Uterus (tissue), 4 donors: ENCODE data around the gene KLHL4. TPM values are rescaled to one million over a fixed set of nuclear protein-coding genes. Genes with fewer than 3 reads are reported as not detected.
"Not testable (repeated sequence)": the region's sequence is repeated elsewhere in the genome, so short reads cannot be mapped to it uniquely, and the experiment has no call there.

Experiments used
- DNase-seq, 2 donors: peaks; one replicate each; pipeline ENCODE4 v3.0.0-alpha.2; 2019 to 2020
- H3K27ac ChIP-seq, 2 donors: fragments of 200-600 bp; sonication (generic); 1 replicate in 1 of 2; 2 replicates in 1 of 2; pipeline ENCODE4 v1.5.1; 2016 to 2018
- H3K27me3 ChIP-seq, 2 donors: fragments of 200-600 bp; sonication (generic); one replicate each; pipeline ENCODE4 v1.5.1; 2018 to 2019; ENCODE audit warnings: control low read depth in 1 of 2
- H3K36me3 ChIP-seq, 2 donors: fragments of 200-600 bp; sonication (generic); one replicate each; pipeline ENCODE4 v1.5.1; 2019; ENCODE audit warnings: control low read depth in 1 of 2
- H3K4me1 ChIP-seq, 2 donors: fragments of 200-600 bp; sonication (generic); one replicate each; pipeline ENCODE4 v1.5.1; 2018 to 2019; ENCODE audit warnings: control low read depth in 1 of 2
- H3K4me3 ChIP-seq, 2 donors: fragments of 200-600 bp; sonication (generic); 1 replicate in 1 of 2; 2 replicates in 1 of 2; pipeline ENCODE4 v1.5.1; 2018 to 2019; ENCODE audit warnings: mild to moderate bottlenecking in 1 of 2
- H3K9me3 ChIP-seq, 2 donors: fragments of 200-600 bp; sonication (generic); one replicate each; pipeline ENCODE4 v1.5.1; 2019; ENCODE audit warnings: control low read depth in 1 of 2
- POLR2A ChIP-seq, 2 donors: fragments of 450-650 bp; IDR thresholded peaks; one replicate each; pipeline ENCODE4 v1.6.1; 2016; ENCODE audit warnings: antibody characterized with exemption in 2 of 2, mild to moderate bottlenecking in 1 of 2, moderate library complexity in 1 of 2
- intact Hi-C: fragments of 100-400 bp; cut with DNase I; formaldehyde crosslinking; loops from one replicate; pipeline ENCODE4 v1.15.1; 2023; ENCODE audit warnings: low total_unique reads
- total RNA-seq, 4 donors: library from RNA; depleted of rRNA in 3 of 4; stranded (reverse); fragments of >200 nt in 3 of 4; gene quantifications; one replicate each; pipeline versions ENCODE4 v1.1.0 to v1.2.4, GENCODE V29; 2014 to 2023
- TF ChIP-seq, protein P1 (sequence below), 4 experiments: fragments of 200-600 bp in 2 of 4; fragments of 450-650 bp in 2 of 4; sonication (generic) in 2 of 4; IDR thresholded peaks; one replicate each; pipeline ENCODE4 v1.5.1; 2016 to 2019; ENCODE audit warnings: antibody characterized with exemption in 4 of 4, mild to moderate bottlenecking in 2 of 4, moderate library complexity in 1 of 4
- donor health status: DM: yes; HTN: yes; CAD: no.

Gene KLHL4
- total RNA-seq, 4 donors from 2014 or later = 1.5 to 32.7 (median 7.0) TPM

DNA sequence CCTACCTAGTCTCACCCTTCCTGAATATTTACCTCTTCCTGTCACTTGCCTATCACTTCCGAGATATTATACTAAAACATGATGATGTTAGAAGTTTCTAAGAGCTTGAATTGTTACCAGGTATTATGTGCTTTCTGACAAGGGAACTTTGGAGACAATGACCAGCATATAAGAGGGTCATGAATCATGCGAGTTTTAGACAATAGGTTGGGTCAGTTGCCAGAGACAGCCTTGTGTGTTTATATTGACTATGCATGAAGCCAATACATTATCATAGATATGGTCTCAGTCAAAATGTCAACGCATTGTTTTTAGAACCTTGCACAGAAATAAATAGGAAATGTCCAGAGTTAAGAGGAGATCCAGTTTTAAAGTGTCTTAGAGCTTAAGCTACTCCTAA is 116.8 kb downstream of the KLHL4 start:
- Histone ChIP-seq H3K9me3 (no peaks in the 10 kb centered on the region), H3K27me3 (no peaks in the 10 kb centered on the region), H3K36me3 (no peaks in the 10 kb centered on the region), H3K4me3 (no peak overlapping the region), H3K27ac (no peak overlapping the region), H3K4me1 (no peaks in the 10 kb centered on the region)
- intact Hi-C loops = no loop called here
- DNase-seq = no peak
- TF ChIP-seq, protein P1, sequence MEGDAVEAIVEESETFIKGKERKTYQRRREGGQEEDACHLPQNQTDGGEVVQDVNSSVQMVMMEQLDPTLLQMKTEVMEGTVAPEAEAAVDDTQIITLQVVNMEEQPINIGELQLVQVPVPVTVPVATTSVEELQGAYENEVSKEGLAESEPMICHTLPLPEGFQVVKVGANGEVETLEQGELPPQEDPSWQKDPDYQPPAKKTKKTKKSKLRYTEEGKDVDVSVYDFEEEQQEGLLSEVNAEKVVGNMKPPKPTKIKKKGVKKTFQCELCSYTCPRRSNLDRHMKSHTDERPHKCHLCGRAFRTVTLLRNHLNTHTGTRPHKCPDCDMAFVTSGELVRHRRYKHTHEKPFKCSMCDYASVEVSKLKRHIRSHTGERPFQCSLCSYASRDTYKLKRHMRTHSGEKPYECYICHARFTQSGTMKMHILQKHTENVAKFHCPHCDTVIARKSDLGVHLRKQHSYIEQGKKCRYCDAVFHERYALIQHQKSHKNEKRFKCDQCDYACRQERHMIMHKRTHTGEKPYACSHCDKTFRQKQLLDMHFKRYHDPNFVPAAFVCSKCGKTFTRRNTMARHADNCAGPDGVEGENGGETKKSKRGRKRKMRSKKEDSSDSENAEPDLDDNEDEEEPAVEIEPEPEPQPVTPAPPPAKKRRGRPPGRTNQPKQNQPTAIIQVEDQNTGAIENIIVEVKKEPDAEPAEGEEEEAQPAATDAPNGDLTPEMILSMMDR (IDR thresholded peaks at IDR 0.05) = no peak
- TF ChIP-seq POLR2A (IDR thresholded peaks at IDR 0.05) = no peak

DNA sequence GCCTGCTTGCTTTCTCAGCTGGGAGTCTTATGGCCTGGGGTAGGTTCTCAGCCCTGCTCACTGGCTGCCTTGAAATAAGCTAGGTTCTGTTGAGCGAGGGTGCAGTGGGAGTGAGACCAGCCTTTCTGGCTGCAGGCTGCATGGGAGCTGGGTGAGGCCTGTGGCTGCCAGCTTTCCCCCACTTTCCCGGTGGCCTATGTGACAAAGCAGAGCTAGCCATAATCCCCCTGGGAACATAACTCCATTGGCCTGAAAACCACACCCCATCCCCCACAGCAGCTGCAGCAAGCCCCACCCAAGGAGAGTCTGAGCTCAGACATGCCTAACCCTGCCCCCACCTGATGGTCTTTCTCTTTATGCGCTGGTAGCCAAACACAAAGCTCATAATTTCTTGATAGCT is 118.9 kb downstream of the KLHL4 start:
- TF ChIP-seq, protein P1 (IDR thresholded peaks at IDR 0.05) = no peak
- TF ChIP-seq POLR2A (IDR thresholded peaks at IDR 0.05) = no peak
- no peak overlapping the region for H3K4me3 ChIP-seq

DNA sequence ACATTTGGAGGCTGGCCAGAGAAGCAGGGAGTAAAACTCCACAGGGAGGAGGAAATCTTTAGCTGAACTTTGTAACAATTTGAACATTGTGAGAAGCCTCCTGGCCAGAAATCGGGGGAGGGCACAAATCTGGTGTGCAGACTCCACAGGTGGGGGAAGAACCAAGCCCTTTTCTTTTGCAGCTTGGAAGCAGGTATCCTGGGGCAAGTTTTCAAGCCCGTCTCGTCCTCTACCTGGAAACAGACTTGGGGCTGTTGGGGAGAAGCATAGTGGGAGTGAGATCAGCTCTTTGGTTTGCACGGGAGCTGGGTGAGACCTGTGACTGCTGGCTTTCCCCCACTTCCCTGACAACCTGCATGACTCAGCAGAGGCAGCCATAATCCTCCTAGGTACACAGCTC is 123.8 kb downstream of the KLHL4 start:
- intact Hi-C loops, H3K4me1 ChIP-seq, DNase-seq, H3K27me3 ChIP-seq, H3K4me3 ChIP-seq, H3K27ac ChIP-seq, H3K36me3 ChIP-seq, H3K9me3 ChIP-seq: not testable (repeated sequence)

More for the DNA sequence above, 118.9 kb downstream of the KLHL4 start:
- H3K27me3 ChIP-seq = no peaks in the 10 kb centered on the region
- intact Hi-C loops = no loop called here
- no peak overlapping the region for H3K27ac ChIP-seq
- DNase-seq = no peak
- H3K9me3 ChIP-seq = no peaks in the 10 kb centered on the region
- no peaks in the 10 kb centered on the region for H3K4me1 ChIP-seq
- H3K36me3 ChIP-seq = no peaks in the 10 kb centered on the region

DNA sequence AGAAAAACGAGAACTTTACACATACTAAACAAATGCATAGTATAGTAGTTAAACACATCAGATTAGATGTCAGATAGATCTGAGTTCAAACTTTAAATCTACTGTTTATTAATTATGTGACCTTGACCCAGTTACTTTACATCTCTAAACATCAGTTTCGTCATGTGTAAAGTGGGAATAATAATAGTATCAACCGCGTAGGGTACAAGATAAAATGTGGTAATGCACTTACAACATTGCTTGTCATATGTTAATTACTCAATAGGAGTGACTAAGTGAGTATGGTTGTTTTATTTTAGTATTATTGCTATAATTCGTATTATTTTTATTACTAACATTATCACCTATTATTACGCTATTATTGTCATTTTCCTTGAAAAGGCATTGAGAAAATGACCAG is 144.2 kb downstream of the KLHL4 start:
- no peaks in the 10 kb centered on the region for H3K4me1 ChIP-seq
- H3K36me3 ChIP-seq = peaks cover 0 to 3% of the 10 kb centered on the region in 2 donors
- intact Hi-C loops = no loop called here
- H3K27me3 ChIP-seq = peaks cover 0 to 6% of the 10 kb centered on the region in 2 donors
- DNase-seq = no peak
- H3K9me3 ChIP-seq = no peaks in the 10 kb centered on the region
- TF ChIP-seq, protein P1 (IDR thresholded peaks at IDR 0.05) = no peak
- TF ChIP-seq POLR2A (IDR thresholded peaks at IDR 0.05) = no peak
- H3K27ac ChIP-seq = no peak overlapping the region
- H3K4me3 ChIP-seq = no peak overlapping the region

DNA sequence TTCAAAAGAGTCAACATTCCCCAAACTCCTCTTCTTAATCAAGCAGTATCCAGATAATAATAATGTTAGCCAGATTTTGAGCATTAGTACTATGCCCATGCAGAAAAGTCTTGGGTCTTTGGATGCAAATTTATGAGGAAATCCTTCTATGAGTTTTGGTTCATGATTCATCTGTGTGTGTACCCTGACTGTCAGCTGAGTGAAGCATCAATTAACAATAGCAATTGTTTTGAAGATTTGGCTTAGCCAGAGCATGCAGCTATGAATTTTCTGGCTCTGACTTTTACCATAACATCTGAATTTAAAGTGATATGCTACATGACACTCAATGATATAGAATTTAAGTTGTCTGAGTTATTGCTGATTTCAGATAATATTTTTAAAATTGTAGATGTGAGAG is 145.8 kb downstream of the KLHL4 start:
- Histone ChIP-seq H3K4me1 (no peaks in the 10 kb centered on the region), H3K4me3 (no peak overlapping the region), H3K36me3 (peaks cover 0 to 3% of the 10 kb centered on the region in 2 donors), H3K27ac (no peak overlapping the region), H3K9me3 (no peaks in the 10 kb centered on the region), H3K27me3 (peaks cover 0 to 6% of the 10 kb centered on the region in 2 donors)
- TF ChIP-seq POLR2A (IDR thresholded peaks at IDR 0.05) = no peak
- TF ChIP-seq, protein P1 (IDR thresholded peaks at IDR 0.05) = no peak
- DNase-seq = no peak
- intact Hi-C loops = no loop called here

DNA sequence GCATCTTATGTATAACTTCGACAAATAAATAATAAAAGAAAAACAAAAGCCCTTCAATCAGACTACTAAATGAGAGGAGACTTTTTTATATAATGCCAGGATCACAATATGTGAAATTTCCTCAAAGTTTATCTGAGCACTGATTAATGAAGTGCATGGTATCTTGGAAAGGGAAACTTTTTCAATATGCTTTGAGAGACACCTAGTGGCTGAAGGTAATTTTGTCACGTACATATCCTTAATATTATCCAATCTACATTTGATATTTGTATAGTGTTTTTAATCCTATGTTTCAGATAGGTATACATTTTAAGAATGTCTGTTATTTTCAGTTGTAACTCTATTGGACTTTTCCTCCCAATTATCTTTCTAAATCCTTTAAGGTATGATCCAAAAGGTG is 146.8 kb downstream of the KLHL4 start:
- no peak for DNase-seq
- no peak for TF ChIP-seq POLR2A (IDR thresholded peaks at IDR 0.05)
- TF ChIP-seq, protein P1 (IDR thresholded peaks at IDR 0.05) = peak; percentile 37 to 52 (median 40)
- H3K36me3 ChIP-seq = peaks cover 0 to 3% of the 10 kb centered on the region in 2 donors
- H3K9me3 ChIP-seq = no peaks in the 10 kb centered on the region
- intact Hi-C loops = no loop called here
- no peak overlapping the region for H3K4me3 ChIP-seq
- H3K27ac ChIP-seq = no peak overlapping the region
- H3K4me1 ChIP-seq = no peaks in the 10 kb centered on the region
- H3K27me3 ChIP-seq = peaks cover 0 to 6% of the 10 kb centered on the region in 2 donors
